HG02938 (cell line): ENCODE results near the gene MLLT10.

Experiments
- ATAC-seq: cut with Tn5 transposase; IDR thresholded peaks from one replicate; pipeline ENCODE4 v1.9.1; 2021; ENCODE audit warnings: mild to moderate bottlenecking, moderate library complexity; ENCODE audit not compliant: unreplicated experiment

Gene MLLT10

DNA sequence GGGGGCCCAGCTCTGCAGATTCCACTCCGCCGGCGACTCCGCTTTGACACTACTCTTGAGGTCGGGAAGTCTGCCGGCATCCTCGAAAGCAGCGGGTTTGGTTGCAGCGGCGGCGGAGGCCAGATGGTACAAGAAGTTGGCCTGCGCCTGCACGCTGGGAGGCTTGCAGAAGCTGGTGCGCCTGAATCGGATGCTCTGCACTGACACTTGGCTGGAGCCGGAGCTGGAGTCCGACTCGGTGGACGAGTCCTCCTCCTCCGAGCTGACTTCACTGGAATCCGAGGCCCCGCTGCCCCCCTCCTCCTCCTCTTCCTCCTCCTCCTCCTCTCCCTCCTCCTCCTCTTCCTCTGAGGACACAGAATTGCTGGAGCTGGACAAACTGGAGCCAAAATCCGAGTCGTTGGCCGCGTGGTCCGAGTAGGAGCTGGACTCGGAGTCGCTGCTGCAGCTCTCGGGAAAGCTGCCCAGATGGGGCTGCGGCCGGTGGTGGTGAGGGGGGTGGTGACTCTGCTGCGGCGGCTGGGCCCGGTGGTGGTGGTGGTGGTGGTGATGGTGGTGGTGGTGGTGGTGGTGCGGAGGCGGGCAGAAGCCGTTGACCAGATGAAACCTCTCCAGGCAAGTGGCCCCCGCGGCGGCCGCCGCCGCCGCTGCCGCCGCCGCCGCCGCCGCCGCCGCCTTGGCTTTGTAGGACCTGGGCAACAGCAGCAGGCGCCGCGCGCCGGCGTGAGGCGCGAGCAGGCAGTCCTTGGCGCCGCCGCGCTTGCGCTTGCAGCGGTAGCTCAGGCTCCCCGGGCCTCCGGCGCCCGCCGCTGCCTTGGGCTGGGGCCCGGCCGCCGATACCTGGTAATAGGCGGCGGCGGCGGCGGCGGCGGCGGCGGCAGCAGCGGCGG is 17.5 kb upstream of the MLLT10 start:
- ATAC-seq: peak; percentile 40

DNA sequence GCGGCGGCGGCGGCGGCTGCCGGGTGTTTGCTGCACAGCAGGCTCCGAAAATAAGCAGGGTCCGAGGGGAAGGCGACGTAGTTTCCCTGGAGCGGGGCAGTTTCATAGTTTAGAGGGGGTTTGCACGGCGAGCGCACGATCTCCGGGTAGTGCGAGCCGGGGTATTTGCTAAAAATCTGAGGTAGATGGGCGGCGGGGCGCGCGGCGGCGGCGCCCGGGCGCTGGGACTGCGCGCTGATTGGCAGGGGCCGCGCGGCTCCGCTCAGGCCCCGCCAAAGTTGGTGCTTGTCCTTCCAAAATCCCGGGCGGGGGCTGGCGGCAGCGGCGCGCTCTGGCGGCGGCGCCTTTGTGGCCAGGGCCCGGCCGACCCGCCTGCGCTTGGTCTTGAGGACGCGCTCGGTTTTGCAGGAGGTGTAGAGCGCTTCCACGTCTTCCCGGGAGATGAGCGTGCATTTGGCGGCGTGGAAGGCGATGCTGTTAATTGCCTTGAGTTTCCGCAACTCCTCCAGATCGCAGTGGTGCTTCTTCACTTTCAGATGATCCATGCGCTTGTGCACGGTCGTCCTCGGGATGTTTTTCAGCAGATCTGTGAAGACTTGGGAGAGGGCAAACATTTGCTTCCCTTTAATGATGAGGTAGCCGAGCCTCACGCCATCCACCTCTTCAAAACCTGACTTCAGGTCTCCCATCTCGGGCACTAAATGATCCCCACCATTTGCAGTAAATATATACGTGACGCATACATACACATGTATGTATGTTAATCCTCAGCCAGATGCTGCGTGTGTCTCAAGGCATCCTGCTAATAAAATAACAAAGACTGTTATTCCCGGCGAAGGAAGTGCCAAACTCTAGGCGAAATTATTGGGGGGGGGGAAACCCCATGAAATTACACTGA is 16.6 kb upstream of the MLLT10 start:
- peak; percentile 46 for ATAC-seq

DNA sequence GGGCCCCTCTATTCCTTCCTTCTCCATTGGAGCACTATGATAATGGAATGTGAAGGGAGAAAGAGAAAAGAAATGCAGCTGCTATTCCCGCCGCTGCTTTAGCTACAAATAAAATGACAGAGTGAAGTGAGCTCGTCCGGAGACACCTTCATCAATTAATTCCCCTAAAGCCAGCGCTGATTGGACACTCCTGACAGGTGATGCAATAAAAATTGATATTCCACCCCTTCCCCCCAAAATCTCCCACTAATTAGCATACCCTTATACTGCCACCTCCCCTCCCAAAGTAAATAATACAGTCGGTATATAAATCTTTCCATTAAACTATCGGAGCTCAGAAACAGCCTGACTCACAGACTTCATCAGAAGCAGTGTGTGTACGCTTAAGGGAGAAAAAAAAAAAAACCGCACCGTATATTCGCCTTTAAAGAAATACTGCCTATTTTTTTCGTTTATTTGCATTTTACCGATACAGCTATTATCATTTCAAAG is 15.8 kb upstream of the MLLT10 start:
- ATAC-seq: no peak

DNA sequence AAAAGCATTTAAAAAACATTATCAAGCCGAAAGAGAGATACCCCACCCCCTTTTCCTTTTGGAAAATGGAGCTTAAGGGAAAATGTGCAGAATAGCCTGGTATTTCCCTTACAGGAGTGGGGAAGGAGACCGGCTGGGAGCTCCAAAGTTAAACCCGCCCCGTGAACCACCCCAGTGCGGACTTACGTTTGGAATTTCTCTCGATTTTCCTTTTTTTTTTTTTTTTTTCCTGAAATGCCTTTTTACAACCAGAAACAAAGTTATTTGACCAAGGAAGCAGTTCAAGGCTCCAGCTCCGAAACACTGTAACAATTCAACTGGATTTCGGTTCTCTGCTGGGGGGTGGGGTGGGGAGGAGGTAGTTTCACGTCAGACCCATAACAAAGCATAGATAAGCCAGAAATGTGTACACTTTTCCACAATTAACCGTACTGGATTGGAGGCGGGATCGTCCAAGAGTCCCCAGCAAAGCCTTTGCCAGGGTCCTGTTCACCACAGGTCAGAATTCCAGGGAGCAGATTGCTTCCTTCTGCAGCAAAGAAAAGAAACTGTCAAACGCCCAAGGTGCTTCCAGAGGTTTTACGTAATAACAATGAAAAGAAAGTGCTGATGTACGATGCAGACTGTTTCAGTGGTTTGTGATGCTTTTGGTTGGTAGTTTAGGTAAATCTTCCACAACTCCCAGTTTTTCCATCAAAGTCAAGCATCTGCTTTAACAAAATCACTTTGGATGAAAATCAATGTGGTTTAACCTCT is 15.2 kb upstream of the MLLT10 start:
- ATAC-seq: no peak

DNA sequence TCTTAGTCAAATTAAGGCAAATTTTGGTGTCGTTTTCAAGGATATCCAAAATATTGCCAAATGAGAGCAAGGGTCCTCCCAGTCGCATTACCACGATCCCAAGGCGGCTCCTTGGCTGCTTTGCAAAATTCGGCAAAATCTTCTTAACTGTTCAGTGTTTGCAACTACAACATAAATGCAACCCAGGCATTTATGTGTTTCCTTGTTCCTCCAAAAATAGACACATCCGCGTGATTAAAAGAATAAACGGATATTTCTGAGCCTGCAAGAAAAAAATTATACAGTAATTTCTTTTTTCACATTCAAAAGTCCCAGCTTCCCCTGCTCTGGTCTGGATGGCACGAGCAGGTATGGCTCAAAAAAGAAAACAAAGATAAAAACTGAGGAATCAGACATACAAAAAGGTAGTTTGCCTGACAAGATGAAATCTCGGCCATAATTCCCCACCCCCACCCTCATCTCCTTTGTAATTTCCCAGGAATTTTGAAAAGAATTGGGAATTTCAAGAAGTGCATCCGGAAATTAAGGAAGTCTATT is 14.6 kb upstream of the MLLT10 start:
- ATAC-seq: no peak

DNA sequence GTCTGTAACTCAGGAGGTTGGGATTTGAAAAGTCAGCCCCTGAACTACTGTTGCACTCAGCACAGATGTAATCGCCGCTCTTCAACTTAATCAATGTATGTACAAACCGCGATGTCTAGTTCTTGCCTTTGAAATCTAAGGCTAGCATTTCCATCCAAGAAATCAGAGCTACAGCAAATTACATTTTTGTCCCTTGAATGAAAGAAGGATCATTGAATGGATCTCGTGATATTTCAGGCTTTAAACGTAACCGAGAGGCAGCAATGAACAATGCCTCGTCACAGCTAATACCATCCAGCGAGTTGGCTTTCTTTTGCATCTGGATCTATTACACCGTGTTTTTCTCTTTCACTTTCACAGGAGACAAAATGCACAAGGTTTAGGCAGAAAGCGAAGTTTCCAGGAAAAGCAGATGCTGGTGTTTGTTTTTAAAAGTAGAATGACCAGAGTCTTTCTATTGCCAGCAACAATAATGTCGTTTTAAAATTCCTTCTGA is 14.0 kb upstream of the MLLT10 start:
- peak; percentile 50 for ATAC-seq

DNA sequence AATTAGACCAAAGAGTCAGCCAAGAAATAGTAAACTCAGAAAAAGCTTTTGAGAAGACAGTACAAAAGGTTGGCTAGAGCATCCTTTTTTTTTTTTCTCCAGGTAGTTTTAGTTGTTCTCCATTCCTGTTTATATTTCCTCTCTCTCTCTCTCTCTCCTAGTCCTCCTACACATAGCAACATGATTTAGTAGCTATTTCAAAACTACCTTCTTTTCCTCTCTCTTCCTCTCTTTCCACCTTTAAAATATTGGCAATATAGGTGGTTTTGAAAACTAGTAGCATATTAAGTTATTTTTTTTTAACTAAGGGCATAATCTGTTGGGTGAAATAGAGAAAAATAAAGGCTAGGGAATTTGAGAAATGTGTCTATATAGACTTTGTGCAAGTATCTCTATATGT is 13.5 kb upstream of the MLLT10 start:
- ATAC-seq: no peak

DNA sequence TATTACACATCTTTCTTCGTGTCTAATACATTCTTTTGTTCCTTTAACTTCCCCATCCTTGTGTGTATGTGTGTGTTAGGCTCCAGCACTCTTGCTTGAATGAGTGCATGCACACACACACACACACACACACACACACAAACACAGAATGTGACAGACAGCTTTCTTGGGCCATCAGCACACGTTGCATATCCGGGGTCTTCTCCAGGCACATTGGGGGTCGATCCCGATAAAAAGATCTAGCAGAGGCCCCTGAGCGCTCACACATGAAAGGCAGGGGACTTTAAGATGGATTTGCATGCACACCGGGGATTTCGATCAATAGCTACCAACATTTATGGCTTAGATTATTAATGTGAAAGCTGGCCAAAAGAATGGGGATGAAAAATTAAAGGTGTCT is 13.1 kb upstream of the MLLT10 start:
- ATAC-seq: no peak

DNA sequence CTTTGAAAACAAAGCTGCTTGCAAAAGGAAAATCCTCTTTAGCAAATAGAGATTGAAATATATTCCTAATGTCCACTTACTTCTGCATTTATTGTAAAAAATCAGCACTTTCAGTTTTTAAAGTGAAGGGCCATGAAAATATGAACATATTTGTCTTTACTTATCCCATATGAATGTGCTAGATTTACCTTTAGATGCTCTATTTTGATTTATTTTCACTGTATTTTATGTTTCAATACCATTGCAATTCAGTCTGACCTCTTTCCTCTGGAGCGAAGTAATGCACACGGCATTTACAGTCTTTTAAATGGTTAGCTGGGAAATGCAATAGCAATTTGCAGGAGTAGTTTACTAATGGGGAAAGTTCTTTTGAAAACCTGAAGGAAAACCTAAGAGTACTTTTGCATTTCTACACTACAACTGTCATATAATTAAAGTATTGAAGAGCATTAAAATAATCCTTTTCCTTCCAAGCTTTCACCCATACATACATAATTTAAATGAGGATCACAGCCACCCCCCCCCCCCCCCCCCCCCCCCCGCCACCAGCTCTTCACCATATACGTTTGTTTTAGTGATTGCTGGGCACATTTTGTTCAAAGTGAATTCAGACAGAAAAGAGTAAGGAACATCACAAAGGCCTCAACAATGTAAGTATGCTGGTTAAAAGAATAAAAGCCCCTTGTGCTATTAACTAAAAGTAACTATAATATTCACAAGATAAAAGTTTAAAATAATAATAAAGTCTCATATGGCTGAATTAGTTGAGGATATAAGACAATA is 12.1 kb upstream of the MLLT10 start:
- no peak for ATAC-seq

DNA sequence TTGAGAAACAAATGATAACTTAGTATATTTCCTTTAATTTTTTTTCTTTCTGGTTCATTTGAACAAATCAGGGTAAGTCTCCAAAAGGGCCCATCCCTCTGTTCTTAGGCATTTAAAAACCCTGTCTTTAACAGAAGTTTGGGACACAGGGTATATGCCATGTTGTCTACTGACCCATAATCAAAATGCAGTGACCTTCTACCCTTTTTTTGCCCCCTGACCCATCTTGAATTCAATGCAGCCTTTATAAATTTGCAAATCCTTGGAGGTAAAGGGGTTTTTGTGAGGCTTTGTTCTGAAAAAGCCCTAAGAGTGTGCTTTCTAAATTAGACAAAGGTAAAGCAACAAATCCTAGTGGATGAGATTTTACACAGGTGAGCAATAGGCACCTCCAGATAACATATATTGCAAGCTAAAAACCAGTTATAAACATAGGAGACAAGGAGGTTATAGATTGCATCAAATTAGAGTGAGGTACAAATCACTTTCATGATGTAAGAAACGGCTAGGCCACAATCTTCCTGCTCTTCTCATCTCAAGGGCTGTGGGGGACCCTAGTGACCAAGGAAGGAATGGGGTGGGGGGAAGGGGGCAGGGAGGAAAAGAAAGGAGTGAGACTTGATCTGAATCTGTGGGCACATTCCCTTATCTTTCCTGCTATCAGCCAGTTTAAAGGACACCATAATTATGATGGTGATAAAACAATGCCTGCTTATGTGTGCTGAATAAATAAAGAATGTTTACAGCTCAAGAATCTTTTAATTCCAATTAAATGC is 11.2 kb upstream of the MLLT10 start:
- no peak for ATAC-seq

DNA sequence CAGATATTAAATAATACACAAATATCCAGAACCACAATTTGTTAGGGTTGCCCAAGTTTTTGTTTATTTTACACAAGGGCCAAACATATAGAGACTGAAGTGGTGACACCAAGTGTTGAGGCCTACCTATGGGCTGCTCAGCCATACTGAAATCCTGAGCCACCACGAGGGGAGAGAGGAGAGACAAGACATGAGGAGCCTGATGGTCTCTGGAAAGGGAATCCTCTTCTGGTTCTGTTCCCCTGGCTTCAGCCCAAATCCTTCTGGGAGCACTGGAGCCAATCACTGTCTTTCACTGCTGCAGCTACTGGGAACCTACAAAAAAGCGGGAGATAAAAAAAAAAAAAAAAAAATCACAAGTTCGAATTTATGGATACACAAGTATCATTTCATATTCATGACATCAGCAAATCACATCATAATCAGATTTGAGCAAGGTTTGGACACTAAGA is 10.4 kb upstream of the MLLT10 start:
- no peak for ATAC-seq

DNA sequence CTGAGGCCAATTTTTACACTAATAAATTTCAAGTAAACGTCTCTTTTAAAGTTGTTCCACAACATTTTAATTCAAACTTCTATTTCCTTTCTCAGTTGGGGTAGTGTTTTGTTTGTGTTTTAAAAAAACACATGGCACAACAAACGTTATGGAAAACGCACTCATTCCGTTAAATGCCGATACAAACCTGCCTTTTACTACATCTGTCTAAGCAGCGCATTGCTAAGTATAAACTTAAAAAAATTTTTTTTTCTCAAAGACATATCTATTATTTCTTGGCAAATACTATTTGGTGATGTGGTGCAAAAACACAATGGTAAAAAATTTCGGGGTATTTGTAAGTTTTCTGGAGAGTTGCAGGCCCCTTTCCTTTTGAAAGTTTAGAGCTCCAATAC is 9.9 kb upstream of the MLLT10 start:
- no peak for ATAC-seq

DNA sequence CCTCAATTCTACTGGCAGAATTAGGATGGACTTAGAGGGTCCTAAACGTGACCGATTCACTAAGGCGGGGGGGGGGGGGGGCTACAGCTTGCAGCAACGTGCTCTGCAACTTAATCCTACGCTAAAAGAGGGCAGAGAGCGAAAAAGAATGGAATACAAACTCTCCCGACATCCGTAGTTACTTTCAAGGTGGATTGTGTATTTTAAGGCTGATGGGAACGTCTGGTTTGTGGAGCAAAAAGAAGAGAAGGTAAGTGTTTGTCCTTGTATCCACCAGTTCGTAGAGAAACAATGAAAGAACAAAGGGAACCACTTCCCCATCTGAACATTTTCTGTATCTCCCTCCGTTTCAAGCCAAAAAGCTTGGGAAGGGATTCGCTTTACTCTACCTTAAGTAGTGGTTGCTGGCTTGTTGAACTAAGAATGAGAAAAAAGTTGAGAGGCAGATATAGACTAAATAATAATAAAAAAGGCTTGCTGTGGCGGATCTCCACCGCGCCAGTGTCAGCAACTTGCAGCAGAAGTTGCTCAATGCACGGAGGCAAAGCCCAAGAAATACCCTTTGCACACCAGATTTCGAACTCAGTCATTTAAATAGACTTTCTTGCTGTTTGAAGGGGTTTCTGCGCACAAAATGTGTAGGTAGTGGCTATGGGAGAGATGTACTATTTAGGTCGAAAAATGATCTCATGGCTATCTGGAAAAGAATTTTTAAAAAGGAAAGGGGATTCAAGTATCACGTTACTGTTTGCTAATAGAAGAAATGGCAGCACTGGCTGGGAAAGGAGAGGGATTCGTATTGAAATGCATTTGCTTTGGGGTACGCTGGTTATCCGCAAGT is 9.3 kb upstream of the MLLT10 start:
- ATAC-seq: no peak

DNA sequence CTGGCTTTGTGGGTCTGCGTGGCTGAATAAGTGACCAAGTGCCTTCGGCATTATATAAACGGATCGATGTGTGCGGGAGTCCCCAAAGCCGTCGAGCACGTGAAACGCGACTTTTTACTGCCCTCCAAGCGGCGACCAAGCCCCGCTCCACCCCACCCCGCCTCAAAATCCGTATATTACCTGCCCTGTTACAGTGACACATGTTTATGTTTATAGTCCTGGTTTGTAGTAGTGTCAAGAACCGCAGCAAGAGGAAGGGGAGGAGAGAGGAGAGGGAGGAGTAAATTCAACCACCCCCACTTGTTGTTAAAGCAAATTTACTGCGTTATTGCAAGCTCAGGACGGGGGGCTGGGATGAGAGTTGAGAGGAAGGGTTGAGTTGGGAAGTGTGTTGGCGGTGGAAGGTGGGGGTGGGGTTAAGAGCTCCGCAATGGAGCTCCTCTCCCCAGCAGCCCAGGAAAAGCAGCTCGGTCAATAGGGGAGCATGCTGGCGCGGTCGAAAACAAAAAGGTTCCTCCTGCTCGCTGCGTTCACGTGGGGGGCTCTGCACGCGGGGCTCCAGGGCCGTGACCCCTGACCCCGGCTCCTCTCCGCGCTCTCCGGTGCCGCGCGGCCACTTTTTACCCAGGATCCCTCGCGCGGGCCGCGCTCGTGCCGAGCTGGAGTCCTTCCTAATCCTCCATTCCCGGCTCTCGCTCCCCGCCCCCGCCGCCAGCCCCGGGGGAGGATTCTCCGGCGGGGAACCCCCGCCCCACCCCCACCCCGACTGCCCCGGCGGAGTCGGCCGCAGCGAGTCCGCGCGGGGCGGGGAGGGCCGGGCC is 8.5 kb upstream of the MLLT10 start, which contains the start of gene SKIDA1:
SKIDA1 (minus strand) TSS at position 316 of the 821 bp plus-strand sequence. CDS start 7,860 bp downstream, outside the sequence.
- peak; percentile 45 for ATAC-seq

DNA sequence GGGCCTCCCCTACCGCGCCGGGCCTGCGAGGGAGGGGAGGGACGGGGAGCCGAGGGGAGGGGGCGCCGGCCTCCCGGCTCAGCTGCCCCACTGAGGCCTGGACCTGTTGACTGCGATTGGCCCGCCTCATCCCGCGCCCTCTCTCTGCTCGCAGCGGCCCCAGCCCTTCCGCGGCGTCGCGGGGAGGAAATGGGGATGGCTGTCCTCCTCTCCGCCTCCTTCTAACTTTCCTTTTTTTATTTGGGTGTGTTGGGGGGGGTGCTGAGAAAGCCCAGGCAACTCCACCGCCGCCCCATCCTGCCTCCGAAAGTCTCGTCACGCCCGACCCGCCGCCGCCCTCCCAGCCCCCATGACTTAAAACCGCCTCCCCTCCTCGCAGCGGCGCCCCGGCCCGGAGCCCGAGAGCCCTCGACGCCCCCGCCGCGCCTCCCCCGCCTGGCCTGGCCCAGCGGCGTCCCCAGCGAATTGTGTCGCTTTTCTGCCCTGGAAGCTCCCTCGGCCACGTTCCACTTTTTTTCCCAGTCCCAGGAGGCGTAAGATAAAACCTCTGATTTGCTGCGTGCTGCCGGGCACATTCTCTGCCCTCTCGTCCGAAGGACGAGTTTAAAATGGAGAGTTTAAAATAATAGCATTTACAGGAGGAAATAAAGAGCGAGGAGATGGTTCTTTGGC is 7.7 kb upstream of the MLLT10 start:
- ATAC-seq: peak; percentile 31

DNA sequence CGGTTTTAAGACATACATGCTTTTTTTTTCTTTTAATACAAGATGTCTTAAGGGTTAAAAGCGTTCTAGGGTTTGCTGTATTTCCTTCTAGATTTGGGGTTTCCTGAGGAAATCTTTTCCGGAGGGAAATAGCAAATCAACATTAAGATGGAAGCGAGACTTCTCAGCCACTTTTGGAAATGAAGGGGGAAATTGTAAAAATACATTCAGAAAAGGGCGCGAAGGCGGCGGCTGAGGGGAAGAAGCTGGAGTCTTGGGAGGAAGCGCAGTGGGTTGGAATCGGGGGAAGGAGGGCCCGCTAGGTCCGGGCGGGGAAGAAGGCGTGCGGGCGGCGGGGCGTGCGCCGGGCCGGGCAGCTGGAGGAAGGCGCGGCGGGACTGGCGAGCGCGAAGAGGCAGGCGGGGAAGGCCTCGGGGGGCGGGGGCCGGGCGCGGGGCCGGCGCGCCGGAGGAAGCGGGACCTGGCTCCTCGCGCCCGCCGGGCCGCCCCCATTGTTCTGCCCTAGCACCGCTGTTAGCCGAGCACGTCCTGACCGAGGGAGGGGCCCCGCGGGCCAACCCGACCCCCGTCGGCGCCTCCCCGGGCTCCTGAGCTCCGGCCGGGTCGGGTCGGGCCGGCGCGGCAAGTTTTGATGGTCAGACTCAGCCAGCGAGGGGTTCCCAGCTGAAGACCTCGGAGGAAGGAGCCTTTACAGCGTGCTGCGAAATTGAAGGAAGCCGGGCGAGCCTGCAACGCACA is 7.0 kb upstream of the MLLT10 start:
- no peak for ATAC-seq
